Urothelium cell line (cell line): Measurements from ENCODE around the gene HFE.
"Not testable (repeated sequence)": the region's sequence is repeated elsewhere in the genome, so short reads cannot be mapped to it uniquely, and the experiment has no call there.

Source experiments
- DNase-seq: peaks from one replicate; pipeline ENCODE4 v3.0.0; 2011; ENCODE audit warnings: low spot score, mixed read lengths
- FAIRE-seq: peaks from 2 replicates; lab custom pipeline; 2011; peaks lifted over from hg19 to GRCh38; lab: Jason Lieb, UNC

Gene HFE

GRCh38 chr6:26105842-26106241 is 18.6 kb downstream of the HFE start:
- FAIRE-seq, result no peak
- DNase-seq, result no peak

DNA sequence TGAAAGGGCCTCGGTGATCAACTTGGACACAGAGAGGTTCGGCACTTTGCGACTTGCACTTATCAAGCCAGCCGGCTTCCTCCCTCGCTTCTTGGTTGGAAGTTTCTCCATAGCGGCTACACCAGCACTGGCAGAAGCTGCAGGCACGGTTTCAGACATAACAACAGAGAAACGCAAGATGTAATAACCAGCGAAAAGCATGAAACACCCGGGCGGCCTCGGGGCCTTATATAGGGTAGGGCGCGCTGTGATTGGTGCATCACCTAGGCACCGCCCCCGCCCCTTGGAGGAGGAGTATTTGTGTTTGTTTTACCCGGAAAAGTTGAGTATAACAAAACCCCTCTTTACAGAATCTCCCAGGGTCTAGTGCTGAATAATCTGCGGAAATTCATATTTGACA is 20.7 kb downstream of the HFE start:
- FAIRE-seq (no peak), DNase-seq (no peak)

DNA sequence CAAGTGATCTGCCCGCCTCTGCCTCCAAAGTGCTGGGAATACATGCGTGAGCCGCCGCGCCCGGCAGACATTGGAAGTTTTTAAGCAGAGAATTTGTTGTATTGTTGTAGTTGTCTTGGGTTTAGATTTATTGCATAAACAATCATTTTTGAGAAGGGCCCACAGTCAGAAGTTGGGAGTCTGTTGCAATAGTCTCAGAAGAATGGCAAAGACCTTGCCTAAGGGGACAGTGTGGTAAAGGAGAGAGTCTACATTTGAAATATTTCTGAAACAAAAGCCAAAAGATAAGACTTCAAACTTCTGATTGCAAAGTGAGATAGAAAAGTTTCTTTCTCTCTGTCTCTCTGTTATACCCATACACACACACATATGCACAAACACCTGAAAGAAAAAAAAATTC is 22.5 kb downstream of the HFE start:
- FAIRE-seq, result no peak

GRCh38 chr6:26113570-26113969 is 26.3 kb downstream of the HFE start:
- FAIRE-seq (no peak), DNase-seq (no peak)

More for the DNA sequence above, 22.5 kb downstream of the HFE start:
- DNase-seq, result no peak

DNA sequence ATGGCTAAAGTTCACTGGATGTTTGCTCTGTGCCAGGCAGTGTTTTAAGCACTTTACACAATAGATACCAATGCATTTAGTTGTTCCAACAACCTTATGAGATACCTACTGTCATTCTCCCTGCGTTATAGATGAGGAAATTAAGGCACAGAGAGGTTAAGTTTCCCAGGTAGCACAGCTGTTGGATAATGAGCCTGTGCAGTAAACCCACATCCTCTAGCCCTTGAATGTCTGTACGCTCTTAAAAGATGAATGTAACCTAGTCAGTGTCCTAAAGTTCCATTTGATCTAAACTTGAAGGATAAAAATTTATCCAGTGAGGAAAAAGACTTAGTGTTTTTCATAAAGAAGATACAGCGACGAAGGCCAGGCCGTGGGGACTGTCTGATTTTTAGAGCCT is 28.0 kb downstream of the HFE start:
- FAIRE-seq (no peak), DNase-seq (no peak)

DNA sequence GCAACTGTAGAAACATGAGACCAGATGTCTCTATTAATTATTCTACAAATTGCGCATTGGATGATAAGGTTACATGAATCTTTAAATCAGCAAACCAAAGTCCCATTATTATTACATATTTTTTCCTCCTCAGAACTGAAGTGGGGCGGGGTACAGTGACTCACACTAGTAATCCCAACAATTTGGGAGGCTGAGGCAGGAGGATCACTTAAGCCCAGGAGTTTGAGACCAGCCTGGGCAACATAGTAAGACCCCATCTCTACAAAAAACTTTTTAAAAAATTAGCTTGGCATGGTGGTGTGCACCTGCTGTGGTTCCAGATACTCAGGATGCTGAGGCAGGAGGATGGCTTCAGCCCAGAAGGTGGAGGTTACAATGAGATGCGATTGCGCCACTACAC is 29.0 kb downstream of the HFE start:
- FAIRE-seq, result no peak
- DNase-seq, result no peak

DNA sequence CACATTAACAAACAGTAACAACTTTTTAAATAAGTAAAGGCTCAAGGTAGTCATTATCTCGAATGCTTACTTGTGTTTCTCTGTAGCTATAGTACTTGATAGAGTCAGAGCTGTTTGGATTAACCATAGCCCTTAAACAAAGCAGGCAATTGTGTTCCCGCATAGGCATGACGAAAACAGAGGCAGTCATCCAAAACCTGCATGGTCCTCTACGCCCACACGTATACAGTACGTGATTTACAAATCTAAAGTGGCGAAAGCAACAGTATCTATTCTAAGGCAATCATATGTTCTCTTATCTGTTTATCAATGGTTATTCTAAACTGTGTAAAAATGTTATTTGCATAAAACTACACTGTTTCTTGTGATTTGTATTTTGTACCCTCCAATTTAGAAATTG is 31.8 kb downstream of the HFE start:
- no peak for DNase-seq
- FAIRE-seq, result no peak

- not testable (repeated sequence) for FAIRE-seq, DNase-seq
These were observed 32.9 kb downstream of the HFE start for GRCh38 chr6:26120115-26120514.

GRCh38 chr6:26120807-26121140 is 33.5 kb downstream of the HFE start:
- no peak for FAIRE-seq
- DNase-seq, result no peak

- DNase-seq (no peak), FAIRE-seq (no peak)
These were observed 34.1 kb downstream of the HFE start for GRCh38 chr6:26121141-26122004.

- FAIRE-seq (no peak), DNase-seq (no peak)
These were observed 34.8 kb downstream of the HFE start for GRCh38 chr6:26122005-26122388.

DNA sequence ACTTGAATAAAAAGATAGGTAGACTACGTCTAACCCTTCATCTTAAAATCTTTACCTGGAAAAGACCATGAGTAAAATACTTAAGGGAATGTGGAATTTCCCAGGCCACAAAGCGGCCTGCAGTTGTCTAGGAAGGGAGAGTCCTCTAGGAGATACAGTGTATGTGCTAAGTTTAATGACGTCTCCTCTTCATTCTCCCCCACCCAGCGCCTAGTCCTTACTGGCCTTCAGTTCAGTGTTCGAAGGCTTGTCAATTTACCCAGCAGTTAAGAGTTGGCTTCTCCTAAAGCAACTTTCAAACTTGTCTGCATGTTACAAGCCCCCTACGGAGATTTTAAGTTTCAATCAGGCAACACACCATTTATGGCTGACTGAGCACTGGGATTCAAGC is 35.2 kb downstream of the HFE start:
- DNase-seq (no peak), FAIRE-seq (no peak)

DNA sequence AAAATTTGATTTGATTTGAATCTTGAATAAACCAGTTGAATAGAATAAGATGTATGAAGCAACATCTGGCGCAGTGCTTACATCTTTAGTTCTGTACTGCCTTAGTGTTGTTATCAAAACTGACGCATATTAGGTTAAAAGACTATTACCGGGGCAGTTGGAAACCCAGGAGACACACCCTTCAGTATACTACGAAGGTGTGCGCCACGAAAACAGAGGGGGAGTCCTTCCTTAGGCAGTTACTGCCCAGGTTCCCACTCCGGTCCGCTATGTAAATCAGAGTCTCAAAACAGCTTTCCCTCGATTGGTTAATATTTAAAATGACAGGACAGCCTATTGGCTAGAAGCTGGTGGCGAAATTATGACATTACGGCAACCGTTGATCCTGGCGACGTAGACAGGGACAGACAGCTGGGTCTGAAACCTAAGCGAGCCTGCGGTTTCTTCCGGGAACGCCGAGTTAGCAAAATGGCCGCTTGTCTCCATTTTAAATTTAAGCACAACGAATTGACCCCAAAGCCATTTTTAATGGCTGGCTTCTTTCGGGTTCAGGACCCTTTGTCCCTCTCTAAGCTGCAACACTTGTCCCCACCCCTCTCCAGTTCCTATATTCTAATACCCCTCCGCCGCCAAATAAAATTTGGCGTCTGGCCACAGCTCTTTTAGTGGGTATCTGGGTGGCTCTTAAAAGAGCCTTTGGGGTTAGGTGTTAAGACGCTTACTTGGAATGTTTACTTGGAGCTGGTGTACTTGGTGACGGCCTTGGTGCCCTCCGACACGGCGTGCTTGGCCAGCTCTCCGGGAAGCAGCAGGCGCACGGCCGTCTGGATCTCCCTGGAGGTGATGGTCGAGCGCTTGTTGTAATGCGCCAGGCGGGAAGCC is 35.8 kb downstream of the HFE start:
- DNase-seq, result peak; percentile 70
- FAIRE-seq, result no peak

GRCh38 chr6:26123675-26123946 is 36.4 kb downstream of the HFE start:
- no peak for FAIRE-seq
- no peak for DNase-seq

- FAIRE-seq, result no peak
- peak; percentile 86 for DNase-seq
These were observed 36.9 kb downstream of the HFE start for GRCh38 chr6:26123947-26124780.

DNA sequence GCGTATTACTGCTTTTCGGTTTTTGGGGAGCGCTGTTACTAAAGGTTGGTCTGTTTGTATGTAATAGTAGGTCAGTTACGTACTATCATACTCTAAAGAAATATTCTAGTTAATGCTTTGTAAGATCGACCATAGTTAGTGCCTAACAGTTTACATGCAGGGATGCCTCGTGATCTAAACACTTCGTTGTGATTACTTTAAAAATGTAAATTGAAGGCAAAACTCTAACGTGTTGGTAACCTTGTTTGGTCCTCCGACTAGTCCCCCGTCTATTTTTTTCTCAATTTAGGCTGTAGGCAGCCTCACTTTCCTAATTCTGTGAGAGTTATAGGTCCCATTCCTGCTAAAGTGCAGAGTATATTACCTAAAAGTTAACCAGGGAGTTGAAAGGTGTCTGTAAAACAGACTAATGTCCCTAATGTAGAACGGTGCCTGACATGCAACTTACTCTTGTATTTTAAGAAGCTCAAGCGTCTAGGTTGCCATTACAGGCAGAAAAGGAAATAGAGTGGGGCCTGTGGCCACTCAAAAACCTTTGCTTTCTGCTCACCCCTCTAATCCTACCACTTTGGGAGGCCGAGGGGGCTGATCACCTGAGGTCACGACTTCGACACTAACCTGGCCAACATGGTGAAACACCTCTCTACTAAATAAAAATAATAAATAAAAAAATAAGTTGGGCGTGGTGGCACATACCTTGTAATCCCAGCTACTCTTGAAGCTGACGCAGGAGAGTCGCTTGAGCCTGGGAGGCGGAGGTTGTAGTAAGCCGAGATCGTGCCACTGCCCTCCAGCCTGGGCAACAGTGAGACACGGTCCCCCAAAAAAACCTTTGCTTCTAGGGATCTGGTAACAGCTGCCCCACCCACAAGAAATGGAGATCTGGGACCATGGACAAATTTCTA is 37.8 kb downstream of the HFE start:
- DNase-seq, result no peak
- FAIRE-seq, result no peak

- FAIRE-seq (no peak), DNase-seq (no peak)
These were observed 39.4 kb downstream of the HFE start for GRCh38 chr6:26126394-26127235.

DNA sequence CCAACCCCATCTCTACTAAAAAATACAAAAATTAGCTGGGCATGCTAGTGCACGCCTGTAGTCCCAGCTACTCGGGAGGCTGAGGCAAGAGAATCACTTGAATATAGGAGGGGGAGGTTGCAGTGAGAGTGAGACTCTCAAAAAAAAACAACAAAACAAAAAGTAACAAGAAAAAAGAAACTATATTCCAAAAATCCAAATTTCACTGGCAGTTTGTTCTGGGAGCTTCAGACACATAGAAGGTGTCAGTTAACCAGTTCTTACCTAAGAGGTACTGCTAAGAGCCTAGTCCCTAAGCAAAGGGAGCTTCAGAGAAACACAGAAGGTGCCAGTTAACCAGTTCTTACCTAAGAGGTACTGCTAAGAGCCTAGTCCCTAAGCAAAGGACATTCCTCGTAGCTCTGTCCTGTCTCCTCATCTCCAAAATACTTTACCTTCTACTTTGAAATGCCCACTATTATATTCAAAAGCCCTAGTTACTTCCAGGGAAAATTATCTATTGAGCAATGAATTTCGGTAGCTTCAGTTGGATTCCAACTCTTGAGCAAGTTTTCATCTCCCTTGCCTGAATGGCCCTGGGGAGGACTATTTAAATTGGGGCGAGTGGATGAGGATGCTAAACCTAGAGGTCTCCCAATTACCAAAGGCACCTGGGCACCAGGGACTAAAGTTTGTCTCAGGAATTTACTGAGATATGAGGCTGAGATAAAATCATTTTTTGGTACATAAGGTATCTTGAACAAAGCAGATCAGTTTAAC is 41.0 kb downstream of the HFE start:
- DNase-seq (no peak), FAIRE-seq (no peak)

GRCh38 chr6:26129656-26130055 is 42.4 kb downstream of the HFE start:
- no peak for FAIRE-seq

More at GRCh38 chr6:26129656-26130055, 42.4 kb downstream of the HFE start:
- no peak for DNase-seq
